GM10847 (cell line): ENCODE data around the gene LHX3.

Experiments
- POLR2A ChIP-seq: IDR thresholded peaks from 2 replicates; pipeline ENCODE4 v1.6.1; 2011; ENCODE audit not compliant: insufficient read length; ENCODE audit errors: extremely low read depth

LHX3 gene

GRCh38 chr9:136234597-136234996 is 29.7 kb upstream of the LHX3 start:
- TF ChIP-seq POLR2A, result no peak

DNA sequence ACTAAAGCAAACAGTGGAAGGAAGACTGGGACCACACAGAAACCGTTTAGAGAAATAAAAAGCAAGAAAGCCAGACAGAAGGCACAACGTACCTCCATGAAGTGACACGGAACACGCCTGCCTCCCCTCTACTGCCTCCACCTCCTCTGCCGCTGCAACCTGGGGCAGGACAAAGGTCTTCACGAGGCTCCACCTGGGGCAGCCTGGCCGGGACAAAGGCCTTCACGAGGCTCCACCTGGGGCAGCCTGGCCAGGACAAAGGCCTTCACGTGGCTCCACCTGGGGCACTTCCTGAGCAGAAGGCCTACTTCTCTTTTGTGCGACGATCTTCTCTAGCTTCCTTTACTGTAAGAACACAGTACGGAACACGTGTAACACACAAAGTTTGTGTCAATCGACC is 28.9 kb upstream of the LHX3 start:
- TF ChIP-seq POLR2A, result no peak

GRCh38 chr9:136233411-136233810 is 28.5 kb upstream of the LHX3 start:
- no peak for TF ChIP-seq POLR2A

GRCh38 chr9:136232969-136233368 is 28.0 kb upstream of the LHX3 start:
- TF ChIP-seq POLR2A, result no peak

- no peak for TF ChIP-seq POLR2A
Measured at GRCh38 chr9:136231478-136232297, 26.8 kb upstream of the LHX3 start.

DNA sequence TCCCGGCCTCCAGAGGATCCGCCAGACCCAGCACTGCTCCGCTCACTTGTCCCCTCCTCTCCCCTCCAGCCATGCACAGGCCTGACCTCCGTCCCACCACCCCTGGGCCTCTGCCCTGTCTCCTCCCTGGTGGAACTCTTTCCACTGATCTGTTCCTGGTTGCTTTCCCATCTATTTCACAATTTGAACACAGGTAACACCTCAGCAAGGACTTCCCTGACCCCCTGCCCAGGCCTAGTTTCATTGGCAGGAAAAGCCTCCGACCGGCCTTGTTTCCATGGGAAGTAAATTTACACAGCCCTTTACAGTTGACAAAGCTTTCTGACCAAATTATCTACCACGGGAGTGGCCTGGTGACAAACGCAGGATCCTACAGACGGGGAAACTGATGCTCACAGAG is 25.8 kb upstream of the LHX3 start:
- no peak for TF ChIP-seq POLR2A

DNA sequence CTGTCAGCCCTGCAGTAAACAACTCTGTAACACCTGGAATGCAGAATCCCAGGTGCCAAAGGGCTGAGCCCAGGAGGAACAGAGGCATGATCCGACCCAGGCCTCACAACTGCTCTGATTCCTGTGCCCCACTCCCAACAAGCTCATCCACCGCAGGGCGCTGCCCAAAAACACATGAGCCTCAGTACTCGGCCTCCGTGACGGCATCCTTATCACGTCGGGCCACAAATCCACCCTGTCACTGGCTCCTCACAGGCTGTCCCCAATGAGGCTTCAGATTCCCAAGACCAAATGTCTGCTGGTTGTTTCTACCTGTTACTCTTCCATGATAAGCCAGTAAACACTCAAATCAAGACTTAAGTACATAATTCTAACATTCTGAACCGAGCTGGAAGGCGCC is 25.4 kb upstream of the LHX3 start:
- no peak for TF ChIP-seq POLR2A

DNA sequence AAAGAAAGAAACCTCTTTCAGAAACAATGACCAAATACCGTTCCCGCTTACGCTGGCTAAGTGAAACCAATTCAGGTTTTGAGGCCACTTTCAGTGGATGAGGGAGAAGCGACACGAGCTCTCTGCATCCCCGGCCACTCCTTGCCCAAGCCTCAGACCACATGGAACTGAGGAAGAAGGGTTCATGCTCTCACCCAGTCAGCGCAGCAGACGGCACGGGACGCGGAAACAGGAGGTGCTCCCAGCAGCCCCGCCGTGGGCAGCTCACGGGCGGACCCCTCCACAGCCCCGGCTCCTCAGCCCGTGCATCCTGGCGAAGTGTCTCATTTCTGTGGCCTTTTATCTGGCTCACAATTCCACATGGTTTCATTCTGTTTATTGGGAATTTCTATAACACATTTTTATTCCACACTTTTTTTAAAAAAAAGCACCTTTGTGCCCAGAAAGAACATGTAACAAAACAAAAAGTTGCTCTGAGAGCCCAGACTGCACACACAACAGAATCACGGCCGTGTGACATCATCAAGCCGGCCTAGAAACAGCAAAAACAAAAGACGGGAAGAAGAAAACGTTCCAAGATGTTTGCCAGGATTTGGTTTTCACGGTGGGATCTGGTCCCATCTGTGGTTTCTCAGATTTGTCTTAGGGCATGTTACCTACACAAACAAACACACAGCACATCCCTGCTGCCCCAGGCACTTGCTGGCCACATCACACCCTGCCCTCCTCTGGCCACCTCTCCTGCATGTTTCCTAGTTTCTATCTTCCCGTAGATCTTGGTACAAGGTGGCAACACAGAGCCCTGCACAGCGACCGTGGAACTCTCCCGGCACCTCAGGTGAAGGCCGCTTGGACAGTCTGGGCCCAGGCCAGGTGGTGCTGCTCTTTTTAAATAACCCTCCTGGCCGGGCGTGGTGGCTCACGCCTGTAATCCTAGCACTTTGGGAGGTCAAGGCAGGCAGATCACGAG is 24.5 kb upstream of the LHX3 start:
- no peak for TF ChIP-seq POLR2A

DNA sequence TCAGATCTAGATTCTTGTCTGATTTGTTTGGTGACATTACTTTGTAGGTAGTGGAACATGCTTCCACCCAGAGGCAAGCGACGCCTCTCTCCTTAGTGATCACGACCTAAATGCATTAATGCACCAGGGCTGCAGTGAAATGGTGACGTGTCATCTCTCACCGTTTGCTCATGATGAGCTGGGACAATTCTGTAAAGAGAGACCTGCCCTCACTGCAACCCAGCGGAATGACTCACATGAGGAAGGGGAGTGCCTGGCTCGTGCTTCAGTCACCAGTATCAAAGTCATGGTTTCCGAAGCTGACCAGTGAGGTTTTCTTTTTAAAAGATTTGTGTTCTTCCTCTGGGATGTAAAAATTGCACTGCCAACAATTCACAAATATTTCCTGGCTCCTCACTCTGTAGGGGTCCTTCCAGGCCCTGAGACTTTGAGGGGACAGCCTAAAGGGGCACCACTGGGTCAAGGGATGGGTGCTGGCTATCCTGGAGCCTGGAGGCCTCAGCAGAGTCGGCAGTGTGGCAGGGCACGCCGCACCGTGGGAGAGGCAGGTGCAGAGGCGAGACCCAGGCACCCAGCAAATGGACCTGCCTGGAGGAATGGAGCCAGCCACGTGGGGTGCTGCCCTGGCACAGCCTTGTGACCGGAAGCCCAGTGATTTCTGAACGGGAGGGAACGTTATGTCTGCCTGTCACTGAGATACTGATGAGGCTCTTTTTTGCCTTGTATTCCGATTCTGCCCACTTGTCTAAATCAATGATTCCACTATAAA is 23.4 kb upstream of the LHX3 start:
- TF ChIP-seq POLR2A, result no peak

DNA sequence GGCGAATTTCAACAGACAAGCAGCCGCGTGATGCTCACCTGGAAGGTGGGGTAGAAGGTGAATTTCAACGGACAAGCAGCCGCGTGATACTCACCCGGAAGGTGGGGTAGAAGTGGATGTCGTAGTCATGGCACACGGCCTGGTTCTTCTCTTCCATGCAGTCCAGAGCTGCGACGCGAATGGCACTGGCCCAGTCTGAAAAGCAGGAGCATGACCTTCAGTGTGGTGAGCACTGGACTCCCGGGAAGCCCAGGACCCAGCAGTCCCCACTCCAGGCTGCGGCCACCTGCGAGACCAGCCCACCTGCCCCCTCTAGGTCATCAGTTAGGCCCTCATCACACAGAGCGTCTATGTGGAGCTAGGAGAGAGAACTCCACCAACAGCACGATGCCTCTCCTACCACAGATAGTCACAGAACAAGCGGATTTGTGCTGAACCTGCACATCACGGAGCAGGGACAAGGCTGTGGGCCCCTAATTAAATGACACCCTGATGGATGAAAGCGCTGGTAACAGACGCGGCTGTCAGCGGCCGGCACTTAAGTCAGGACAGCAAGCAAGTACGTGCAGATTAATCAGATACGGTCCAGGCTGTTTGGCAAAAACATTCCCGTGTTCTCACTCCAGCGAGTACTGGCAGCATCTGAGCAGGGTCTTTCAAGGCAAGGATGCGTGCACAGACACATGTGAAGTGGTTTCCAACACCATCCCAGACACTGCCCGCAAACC is 21.9 kb upstream of the LHX3 start:
- no peak for TF ChIP-seq POLR2A

- no peak for TF ChIP-seq POLR2A
Measured at GRCh38 chr9:136225748-136226679, 21.1 kb upstream of the LHX3 start.

DNA sequence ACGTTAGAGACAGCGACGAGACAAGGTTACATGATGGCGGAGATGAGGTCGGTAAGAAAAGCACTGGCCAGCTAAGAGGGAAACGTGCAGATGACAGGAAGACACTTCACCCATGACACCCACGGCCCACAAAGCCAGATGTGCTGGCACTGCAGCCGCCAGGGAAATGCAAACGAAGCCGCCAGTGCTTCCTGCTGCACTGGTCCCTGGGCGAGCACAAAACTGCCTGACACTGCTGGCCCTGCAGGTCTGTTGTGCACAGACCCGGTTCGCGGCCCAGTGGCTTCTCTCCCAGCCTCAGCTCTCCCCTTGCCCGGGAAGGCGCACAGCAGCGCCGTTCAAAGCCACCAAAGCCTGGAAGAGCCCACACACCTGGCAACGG is 20.4 kb upstream of the LHX3 start:
- no peak for TF ChIP-seq POLR2A

DNA sequence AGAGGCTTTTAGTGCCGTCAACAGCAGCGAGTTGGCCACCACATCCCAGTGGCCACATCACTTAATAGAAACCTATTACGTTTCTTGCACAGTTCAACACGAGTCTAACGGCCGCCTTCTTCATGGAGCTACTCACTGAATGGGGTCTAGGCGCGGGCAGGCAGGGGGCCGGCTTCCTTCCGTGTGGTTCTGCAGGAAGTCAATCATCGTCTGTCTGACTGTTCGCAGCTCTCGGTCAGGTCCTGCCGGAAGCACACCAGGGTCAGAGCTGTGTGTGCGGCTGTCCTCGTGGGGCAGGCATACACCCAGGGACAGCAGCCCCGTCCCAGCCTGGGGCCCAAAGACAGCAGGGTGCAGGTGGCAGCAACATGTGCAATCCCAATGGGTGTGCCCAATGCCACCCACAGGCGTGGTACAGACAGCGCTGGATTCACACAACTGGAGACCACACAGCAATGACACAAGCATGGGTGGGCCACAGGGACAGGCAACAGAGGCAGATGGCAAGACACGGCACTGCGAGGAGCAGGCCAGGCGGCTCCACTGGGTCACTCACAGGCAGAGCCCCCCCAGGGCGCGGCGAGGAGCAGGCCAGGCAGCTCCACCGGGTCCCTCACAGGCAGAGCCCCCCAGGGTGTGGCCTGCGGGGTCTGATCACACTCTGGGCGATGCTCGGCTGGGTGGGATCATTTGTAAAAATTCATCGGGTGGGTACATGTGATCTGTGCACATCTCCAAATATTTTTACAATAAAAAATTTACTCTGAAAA is 19.1 kb upstream of the LHX3 start:
- TF ChIP-seq POLR2A, result no peak
